MCF 10A (cell line): ENCODE data around the gene CALN1. TPM values are rescaled to one million over a fixed set of nuclear protein-coding genes. Genes with fewer than 3 reads are reported as not detected.

ENCODE experiments used
- BruUV-seq: library from RNA; stranded (reverse); fragments of 400-500 nt; replicated peaks from 2 replicates; lab custom pipeline; 2021; lab: Mats Ljungman, UMichigan
- CTCF ChIA-PET: fragments of 300-600 bp; sonication (Branson Sonifier 250); formaldehyde crosslinking; extraction: SDS; loops from one replicate; lab custom pipeline; 2021; ENCODE audit warnings: antibody characterized with exemption, inconsistent platforms; lab: Yijun Ruan, JAX
- POLR2A ChIA-PET: fragments of 300-600, 350-650 bp; sonication (Branson Sonifier 250); formaldehyde crosslinking; extraction: SDS; loops from one replicate; lab custom pipeline; 2020; ENCODE audit warnings: antibody characterized with exemption, inconsistent platforms; lab: Yijun Ruan, JAX
- DNase-seq: peaks from one replicate; pipeline ENCODE4 v3.0.0-alpha.2; 2018; ENCODE audit not compliant: unreplicated experiment
- H3K27ac Mint-ChIP-seq: one replicate; pipeline ENCODE4 v1.8.0; 2022; ENCODE audit warnings: mild to moderate bottlenecking, low read depth, mixed read lengths; ENCODE audit not compliant: unreplicated experiment
- H3K27me3 Mint-ChIP-seq: one replicate; pipeline ENCODE4 v1.8.0; 2022; ENCODE audit warnings: mixed read lengths; ENCODE audit not compliant: insufficient read depth, unreplicated experiment
- H3K36me3 Mint-ChIP-seq: one replicate; pipeline ENCODE4 v1.8.0; 2022; ENCODE audit warnings: mild to moderate bottlenecking, moderate library complexity, mixed read lengths; ENCODE audit not compliant: insufficient read depth, unreplicated experiment
- H3K4me1 Mint-ChIP-seq: one replicate; pipeline ENCODE4 v1.8.0; 2022; ENCODE audit warnings: mixed read lengths; ENCODE audit not compliant: insufficient read depth, unreplicated experiment
- H3K4me3 Mint-ChIP-seq: one replicate; pipeline ENCODE4 v1.8.0; 2022; ENCODE audit warnings: mild to moderate bottlenecking, moderate library complexity, mixed read lengths; ENCODE audit not compliant: unreplicated experiment
- H3K9me3 Mint-ChIP-seq: one replicate; pipeline ENCODE4 v1.8.0; 2022; ENCODE audit warnings: mixed read lengths; ENCODE audit not compliant: unreplicated experiment
- intact Hi-C: fragments of 100-400 bp; cut with micrococcal nuclease; formaldehyde crosslinking; loops from 2 replicates; pipeline ENCODE4 v1.14.1; 2022
- total RNA-seq: library from RNA; stranded (reverse); gene quantifications from 2 replicates; pipeline ENCODE4 v1.2.3, GENCODE V29; 2022
- TF ChIP-seq, protein P1 (sequence below): fragments of 200-600 bp; IDR thresholded peaks from one replicate; pipeline ENCODE4 v1.8.0; 2022; ENCODE audit warnings: antibody characterized with exemption, mild to moderate bottlenecking; ENCODE audit not compliant: unreplicated experiment

The CALN1 gene
- total RNA-seq, 1 experiment from 2014 or later, result not detected

DNA sequence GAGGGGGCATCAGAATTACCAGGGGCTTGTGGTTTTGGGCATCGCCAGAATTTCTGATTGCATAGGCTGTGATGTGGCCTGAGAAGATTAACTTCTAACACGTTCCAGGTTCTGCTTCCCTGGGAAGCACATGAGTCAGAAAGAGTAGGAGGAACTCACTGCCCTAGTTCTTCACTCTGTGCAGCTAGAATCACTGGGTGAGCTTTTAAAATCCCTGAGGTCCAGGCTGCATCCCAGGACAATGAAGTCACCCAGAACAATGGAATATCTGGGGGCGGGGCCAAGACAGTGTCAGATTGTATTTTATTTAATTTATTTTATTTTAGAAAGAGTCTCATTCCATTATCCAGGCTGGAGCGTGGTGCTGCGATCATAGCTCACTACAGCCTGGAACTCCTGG, 636.5 kb downstream of the CALN1 start:
- intact Hi-C loops, result no loop called here
- POLR2A ChIA-PET, result no interaction called here
- Mint-ChIP-seq H3K27me3 (no peaks in the 10 kb centered on the region), H3K4me3 (no peak overlapping the region), H3K27ac (no peak overlapping the region), H3K36me3 (no peaks in the 10 kb centered on the region), H3K9me3 (no peaks in the 10 kb centered on the region), H3K4me1 (no peaks in the 10 kb centered on the region)
- TF ChIP-seq, protein P1, sequence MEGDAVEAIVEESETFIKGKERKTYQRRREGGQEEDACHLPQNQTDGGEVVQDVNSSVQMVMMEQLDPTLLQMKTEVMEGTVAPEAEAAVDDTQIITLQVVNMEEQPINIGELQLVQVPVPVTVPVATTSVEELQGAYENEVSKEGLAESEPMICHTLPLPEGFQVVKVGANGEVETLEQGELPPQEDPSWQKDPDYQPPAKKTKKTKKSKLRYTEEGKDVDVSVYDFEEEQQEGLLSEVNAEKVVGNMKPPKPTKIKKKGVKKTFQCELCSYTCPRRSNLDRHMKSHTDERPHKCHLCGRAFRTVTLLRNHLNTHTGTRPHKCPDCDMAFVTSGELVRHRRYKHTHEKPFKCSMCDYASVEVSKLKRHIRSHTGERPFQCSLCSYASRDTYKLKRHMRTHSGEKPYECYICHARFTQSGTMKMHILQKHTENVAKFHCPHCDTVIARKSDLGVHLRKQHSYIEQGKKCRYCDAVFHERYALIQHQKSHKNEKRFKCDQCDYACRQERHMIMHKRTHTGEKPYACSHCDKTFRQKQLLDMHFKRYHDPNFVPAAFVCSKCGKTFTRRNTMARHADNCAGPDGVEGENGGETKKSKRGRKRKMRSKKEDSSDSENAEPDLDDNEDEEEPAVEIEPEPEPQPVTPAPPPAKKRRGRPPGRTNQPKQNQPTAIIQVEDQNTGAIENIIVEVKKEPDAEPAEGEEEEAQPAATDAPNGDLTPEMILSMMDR, result no peak
- CTCF ChIA-PET, result interaction anchor here (0.6 to 1.1 kb wide), 2 partner anchors 312 to 947 kb away, joined by 3 read pairs; no protein-coding TSS in a partner anchor
- BruUV-seq, result no TSS peak
- DNase-seq, result no peak

- H3K9me3 Mint-ChIP-seq, result no peaks in the 10 kb centered on the region
- no peak overlapping the region for H3K4me3 Mint-ChIP-seq
- no peaks in the 10 kb centered on the region for H3K4me1 Mint-ChIP-seq
- ChIA-PET POLR2A (no interaction called here), CTCF (no interaction called here)
- no TSS peak for BruUV-seq
- no peaks in the 10 kb centered on the region for H3K36me3 Mint-ChIP-seq
- DNase-seq, result no peak
- H3K27me3 Mint-ChIP-seq, result no peaks in the 10 kb centered on the region
- intact Hi-C loops, result no loop called here
- H3K27ac Mint-ChIP-seq, result no peak overlapping the region
- TF ChIP-seq, protein P1, result no peak
These were observed 639.4 kb downstream of the CALN1 start for GRCh38 chr7:71772779-71773178.

- Mint-ChIP-seq H3K27ac (no peak overlapping the region), H3K4me3 (no peak overlapping the region), H3K9me3 (no peaks in the 10 kb centered on the region), H3K36me3 (no peaks in the 10 kb centered on the region), H3K4me1 (no peaks in the 10 kb centered on the region), H3K27me3 (no peaks in the 10 kb centered on the region)
- POLR2A ChIA-PET, result no interaction called here
- BruUV-seq, result no TSS peak
- intact Hi-C loops, result no loop called here
- no peak for DNase-seq
- TF ChIP-seq, protein P1, result no peak
- CTCF ChIA-PET, result no interaction called here
These were observed 641.8 kb downstream of the CALN1 start for GRCh38 chr7:71770269-71770907.

- DNase-seq, result no peak
- H3K4me3 Mint-ChIP-seq, result no peak overlapping the region
- ChIA-PET POLR2A (no interaction called here), CTCF (no interaction called here)
- H3K4me1 Mint-ChIP-seq, result no peaks in the 10 kb centered on the region
- TF ChIP-seq, protein P1, result no peak
- H3K9me3 Mint-ChIP-seq, result no peaks in the 10 kb centered on the region
- intact Hi-C loops, result loop anchor here (10.0 kb wide), 1 partner anchor 1015 kb away; no protein-coding TSS in a partner anchor
- no peak overlapping the region for H3K27ac Mint-ChIP-seq
- no TSS peak for BruUV-seq
- no peaks in the 10 kb centered on the region for H3K36me3 Mint-ChIP-seq
- H3K27me3 Mint-ChIP-seq, result no peaks in the 10 kb centered on the region
These were observed 642.8 kb downstream of the CALN1 start for GRCh38 chr7:71769326-71769725.
